ENCODE measurements around the gene CST7.

- TF ChIP-seq, protein P1, sequence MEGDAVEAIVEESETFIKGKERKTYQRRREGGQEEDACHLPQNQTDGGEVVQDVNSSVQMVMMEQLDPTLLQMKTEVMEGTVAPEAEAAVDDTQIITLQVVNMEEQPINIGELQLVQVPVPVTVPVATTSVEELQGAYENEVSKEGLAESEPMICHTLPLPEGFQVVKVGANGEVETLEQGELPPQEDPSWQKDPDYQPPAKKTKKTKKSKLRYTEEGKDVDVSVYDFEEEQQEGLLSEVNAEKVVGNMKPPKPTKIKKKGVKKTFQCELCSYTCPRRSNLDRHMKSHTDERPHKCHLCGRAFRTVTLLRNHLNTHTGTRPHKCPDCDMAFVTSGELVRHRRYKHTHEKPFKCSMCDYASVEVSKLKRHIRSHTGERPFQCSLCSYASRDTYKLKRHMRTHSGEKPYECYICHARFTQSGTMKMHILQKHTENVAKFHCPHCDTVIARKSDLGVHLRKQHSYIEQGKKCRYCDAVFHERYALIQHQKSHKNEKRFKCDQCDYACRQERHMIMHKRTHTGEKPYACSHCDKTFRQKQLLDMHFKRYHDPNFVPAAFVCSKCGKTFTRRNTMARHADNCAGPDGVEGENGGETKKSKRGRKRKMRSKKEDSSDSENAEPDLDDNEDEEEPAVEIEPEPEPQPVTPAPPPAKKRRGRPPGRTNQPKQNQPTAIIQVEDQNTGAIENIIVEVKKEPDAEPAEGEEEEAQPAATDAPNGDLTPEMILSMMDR (IDR thresholded peaks at IDR 0.05; ENCODE audit: insufficient read depth, low read length, poor library complexity, severe bottlenecking) = no peak
- TF ChIP-seq EZH2phosphoT487 (conservative IDR thresholded peaks at IDR 0.05; ENCODE audit: low read length) = no peak
Observed at GRCh38 chr20:24913076-24913628, 35.9 kb upstream of the CST7 start.
